ENCODE results near the gene DIP2C. TPM values are rescaled to one million over a fixed set of nuclear protein-coding genes. Genes with fewer than 3 reads are reported as not detected.

Gene DIP2C
- total RNA-seq, 1 donor from 2014 or later, result 0.53 TPM

DNA sequence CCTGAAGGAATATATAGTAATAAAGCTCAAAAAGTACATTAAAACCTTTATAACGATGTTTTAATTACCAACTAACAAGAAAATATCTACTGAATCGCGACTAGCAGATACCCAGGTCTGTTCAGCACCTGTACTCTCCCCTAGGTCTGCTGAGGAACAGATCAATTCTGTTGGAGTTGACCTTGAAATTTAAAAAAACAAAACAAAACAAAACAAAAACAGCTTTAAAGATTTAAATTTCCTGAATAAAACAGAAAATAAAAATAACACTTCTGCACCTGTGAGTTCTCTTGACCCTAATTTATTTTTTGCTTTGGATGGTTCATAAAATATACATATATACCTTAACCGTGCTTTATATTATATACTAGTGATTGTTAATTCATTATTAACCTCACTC lies 24.6 kb downstream of the DIP2C start:
- FAIRE-seq (no peak), DNase-seq (ENCODE audit: low read depth) (no peak)
- no peaks in the 10 kb centered on the region for H3K27me3 ChIP-seq (ENCODE audit: control insufficient read depth, insufficient read depth, low read length)
- no peak overlapping the region for H3K4me3 ChIP-seq (ENCODE audit: low read depth, low read length)
- TF ChIP-seq, protein P1, sequence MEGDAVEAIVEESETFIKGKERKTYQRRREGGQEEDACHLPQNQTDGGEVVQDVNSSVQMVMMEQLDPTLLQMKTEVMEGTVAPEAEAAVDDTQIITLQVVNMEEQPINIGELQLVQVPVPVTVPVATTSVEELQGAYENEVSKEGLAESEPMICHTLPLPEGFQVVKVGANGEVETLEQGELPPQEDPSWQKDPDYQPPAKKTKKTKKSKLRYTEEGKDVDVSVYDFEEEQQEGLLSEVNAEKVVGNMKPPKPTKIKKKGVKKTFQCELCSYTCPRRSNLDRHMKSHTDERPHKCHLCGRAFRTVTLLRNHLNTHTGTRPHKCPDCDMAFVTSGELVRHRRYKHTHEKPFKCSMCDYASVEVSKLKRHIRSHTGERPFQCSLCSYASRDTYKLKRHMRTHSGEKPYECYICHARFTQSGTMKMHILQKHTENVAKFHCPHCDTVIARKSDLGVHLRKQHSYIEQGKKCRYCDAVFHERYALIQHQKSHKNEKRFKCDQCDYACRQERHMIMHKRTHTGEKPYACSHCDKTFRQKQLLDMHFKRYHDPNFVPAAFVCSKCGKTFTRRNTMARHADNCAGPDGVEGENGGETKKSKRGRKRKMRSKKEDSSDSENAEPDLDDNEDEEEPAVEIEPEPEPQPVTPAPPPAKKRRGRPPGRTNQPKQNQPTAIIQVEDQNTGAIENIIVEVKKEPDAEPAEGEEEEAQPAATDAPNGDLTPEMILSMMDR (IDR thresholded peaks at IDR 0.05; ENCODE audit: insufficient read depth, low read length, severe bottlenecking), result no peak
- no peaks in the 10 kb centered on the region for H3K36me3 ChIP-seq (ENCODE audit: control insufficient read depth, insufficient read depth, low read length)

DNA sequence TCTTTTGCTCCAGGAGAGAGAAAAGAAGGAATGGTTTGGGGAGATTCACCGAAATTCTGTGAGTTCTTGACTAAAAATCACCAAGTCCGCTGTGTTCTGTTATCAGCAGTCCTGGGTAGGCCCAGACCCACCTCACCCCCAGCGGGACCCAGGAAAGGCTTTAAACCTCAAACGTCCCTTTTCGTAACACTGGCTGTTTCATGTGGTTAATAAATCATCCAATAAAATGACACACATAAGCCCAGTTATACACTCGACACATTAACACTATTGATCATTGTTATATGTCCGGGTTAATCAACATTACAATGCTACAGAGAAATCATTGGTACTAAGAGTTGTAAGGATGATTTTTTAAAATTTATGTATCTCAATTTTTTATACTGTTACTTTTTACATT lies 25.2 kb downstream of the DIP2C start:
- Histone ChIP-seq H3K27me3 (ENCODE audit: control insufficient read depth, insufficient read depth, low read length) (no peaks in the 10 kb centered on the region), H3K36me3 (ENCODE audit: control insufficient read depth, insufficient read depth, low read length) (no peaks in the 10 kb centered on the region), H3K4me3 (ENCODE audit: low read depth, low read length) (no peak overlapping the region)
- no peak for FAIRE-seq
- TF ChIP-seq, protein P1 (IDR thresholded peaks at IDR 0.05; ENCODE audit: insufficient read depth, low read length, severe bottlenecking), result no peak
- no peak for DNase-seq (ENCODE audit: low read depth)

GRCh38 chr10:663831-664251 lies 25.6 kb downstream of the DIP2C start:
- DNase-seq (ENCODE audit: low read depth) (no peak), FAIRE-seq (no peak)
- TF ChIP-seq, protein P1 (IDR thresholded peaks at IDR 0.05; ENCODE audit: insufficient read depth, low read length, severe bottlenecking), result no peak
- no peaks in the 10 kb centered on the region for H3K27me3 ChIP-seq (ENCODE audit: control insufficient read depth, insufficient read depth, low read length)
- no peaks in the 10 kb centered on the region for H3K36me3 ChIP-seq (ENCODE audit: control insufficient read depth, insufficient read depth, low read length)
- H3K4me3 ChIP-seq (ENCODE audit: low read depth, low read length), result no peak overlapping the region

DNA sequence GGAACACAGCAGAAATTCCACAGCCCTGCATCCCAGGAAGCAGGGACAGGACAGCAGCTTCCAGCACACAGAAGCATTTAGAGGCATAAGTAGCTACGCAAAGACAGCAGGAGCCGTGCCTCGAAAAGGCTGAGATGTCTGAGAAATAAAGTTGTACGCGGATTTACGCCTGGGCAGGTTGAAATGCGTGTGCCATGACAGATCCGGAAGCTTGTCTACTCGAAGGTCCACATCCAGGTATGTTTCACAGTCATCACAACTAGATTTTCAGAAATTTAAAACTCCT lies 26.1 kb downstream of the DIP2C start:
- Histone ChIP-seq H3K27me3 (ENCODE audit: control insufficient read depth, insufficient read depth, low read length) (no peaks in the 10 kb centered on the region), H3K36me3 (ENCODE audit: control insufficient read depth, insufficient read depth, low read length) (no peaks in the 10 kb centered on the region), H3K4me3 (ENCODE audit: low read depth, low read length) (no peak overlapping the region)
- DNase-seq (ENCODE audit: low read depth) (no peak), FAIRE-seq (peak; percentile 32)
- TF ChIP-seq, protein P1 (IDR thresholded peaks at IDR 0.05; ENCODE audit: insufficient read depth, low read length, severe bottlenecking), result no peak

DNA sequence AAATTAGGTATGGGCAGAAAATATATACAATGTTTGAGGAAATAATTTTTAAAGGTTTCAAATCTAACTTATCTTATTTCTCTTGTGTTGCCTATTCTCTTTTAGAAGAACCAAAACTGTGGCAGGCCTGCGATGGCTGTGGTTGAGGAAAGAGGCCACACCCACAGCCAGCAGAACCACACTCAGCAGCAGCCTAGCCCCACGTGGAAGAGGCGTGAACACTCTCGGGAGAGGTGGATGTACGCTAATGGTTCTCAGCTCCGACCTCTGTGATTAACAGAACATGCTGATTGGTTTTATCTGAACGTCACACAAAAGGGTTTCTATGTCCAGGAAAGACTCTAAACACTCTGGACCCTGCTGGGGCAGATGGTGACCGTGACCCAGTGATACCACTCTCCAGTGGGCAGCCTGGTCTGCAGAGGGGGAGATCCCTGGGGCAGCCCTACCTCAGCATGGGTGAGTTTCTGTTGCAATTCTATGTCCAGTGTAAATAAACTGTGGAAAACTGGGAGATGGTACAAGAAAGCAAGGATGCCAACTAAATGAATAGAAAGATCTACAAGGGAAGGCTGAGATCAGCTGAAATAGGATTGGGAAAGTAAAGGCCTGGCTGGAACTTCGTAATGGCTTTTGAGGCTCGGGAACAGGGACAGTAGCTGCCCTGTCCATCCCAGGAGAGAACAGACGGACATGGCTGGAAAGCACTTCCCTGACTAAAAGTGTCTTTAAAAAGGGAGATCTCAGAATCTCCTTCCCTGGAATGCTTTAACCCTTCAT lies 26.6 kb downstream of the DIP2C start:
- DNase-seq (ENCODE audit: low read depth), result no peak
- no peak overlapping the region for H3K4me3 ChIP-seq (ENCODE audit: low read depth, low read length)
- no peaks in the 10 kb centered on the region for H3K27me3 ChIP-seq (ENCODE audit: control insufficient read depth, insufficient read depth, low read length)
- H3K36me3 ChIP-seq (ENCODE audit: control insufficient read depth, insufficient read depth, low read length), result no peaks in the 10 kb centered on the region
- TF ChIP-seq, protein P1 (IDR thresholded peaks at IDR 0.05; ENCODE audit: insufficient read depth, low read length, severe bottlenecking), result no peak
- no peak for FAIRE-seq

GRCh38 chr10:662223-662605 lies 27.3 kb downstream of the DIP2C start:
- Histone ChIP-seq H3K27me3 (ENCODE audit: control insufficient read depth, insufficient read depth, low read length) (no peaks in the 10 kb centered on the region), H3K4me3 (ENCODE audit: low read depth, low read length) (no peak overlapping the region), H3K36me3 (ENCODE audit: control insufficient read depth, insufficient read depth, low read length) (no peaks in the 10 kb centered on the region)
- FAIRE-seq (no peak), DNase-seq (ENCODE audit: low read depth) (no peak)
- TF ChIP-seq, protein P1 (IDR thresholded peaks at IDR 0.05; ENCODE audit: insufficient read depth, low read length, severe bottlenecking), result no peak

Measured in bronchial epithelial cell (primary cell).